Activated CD8-positive, alpha-beta memory T cell treated with anti-CD3 and anti-CD28 coated beads for 36 hours (primary cell): ENCODE results near the gene EXD2. TPM values are rescaled to one million over a fixed set of nuclear protein-coding genes. Genes with fewer than 3 reads are reported as not detected.
"Not testable (repeated sequence)": the region's sequence is repeated elsewhere in the genome, so short reads cannot be mapped to it uniquely, and the experiment has no call there.

Experiments
- CTCF ChIA-PET: fragments of 350-600 bp; sonication (Branson Sonifier 250); formaldehyde crosslinking; loops from one replicate; lab custom pipeline; 2021; ENCODE audit warnings: antibody characterized with exemption; lab: Charles Lee
- POLR2A ChIA-PET: fragments of 350-600 bp; sonication (Branson Sonifier 250); formaldehyde crosslinking; loops from one replicate; lab custom pipeline; 2021; ENCODE audit warnings: antibody characterized with exemption; lab: Charles Lee
- total RNA-seq, 2 experiments: library from RNA; stranded (reverse); gene quantifications; one replicate each; pipeline ENCODE4 v1.2.3, GENCODE V29; 2021

The EXD2 gene
- total RNA-seq, 2 experiments from 2014 or later: 10.9 to 12.2 TPM

- CTCF ChIA-PET: no interaction called here
- POLR2A ChIA-PET: no interaction called here
These were observed 9.8 kb upstream of the EXD2 start for GRCh38 chr14:69181491-69181890.

- CTCF ChIA-PET, POLR2A ChIA-PET: not testable (repeated sequence)
These were observed 8.7 kb upstream of the EXD2 start for GRCh38 chr14:69182580-69182979.

DNA sequence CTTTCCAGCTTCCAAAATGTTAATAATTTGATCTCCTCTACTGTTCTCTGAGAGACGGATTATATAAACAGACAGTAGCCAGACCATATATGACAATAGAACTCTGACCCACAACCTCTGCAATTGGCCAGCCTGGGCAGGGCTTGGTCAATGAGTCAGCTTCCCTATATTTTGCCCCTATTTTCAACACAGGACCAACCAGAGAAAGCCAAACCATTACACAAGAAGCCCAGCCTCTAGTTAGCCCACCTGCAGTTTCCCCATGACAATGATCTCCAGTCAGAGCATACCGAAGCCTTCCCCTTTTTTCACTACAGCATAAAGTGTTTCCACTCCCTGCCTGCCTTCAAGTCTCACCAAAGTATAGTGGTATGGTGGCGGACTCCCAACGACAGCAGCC lies 7.6 kb upstream of the EXD2 start:
- CTCF ChIA-PET: interaction anchor here (0.6 kb wide), 1 partner anchor 243 kb away, joined by 3 read pairs; no protein-coding TSS in a partner anchor
- POLR2A ChIA-PET: no interaction called here

- ChIA-PET POLR2A (interaction anchor here (1.1 kb wide), 1 partner anchor 208 kb away, joined by 3 read pairs; the partner anchor contains the start of genes ERH and SLC39A9), CTCF (no interaction called here)
These were observed 1.1 kb upstream of the EXD2 start for GRCh38 chr14:69190191-69190590.

- CTCF ChIA-PET: no interaction called here
- POLR2A ChIA-PET: no interaction called here
These were observed 2.4 kb downstream of the EXD2 start for GRCh38 chr14:69193721-69194120.

DNA sequence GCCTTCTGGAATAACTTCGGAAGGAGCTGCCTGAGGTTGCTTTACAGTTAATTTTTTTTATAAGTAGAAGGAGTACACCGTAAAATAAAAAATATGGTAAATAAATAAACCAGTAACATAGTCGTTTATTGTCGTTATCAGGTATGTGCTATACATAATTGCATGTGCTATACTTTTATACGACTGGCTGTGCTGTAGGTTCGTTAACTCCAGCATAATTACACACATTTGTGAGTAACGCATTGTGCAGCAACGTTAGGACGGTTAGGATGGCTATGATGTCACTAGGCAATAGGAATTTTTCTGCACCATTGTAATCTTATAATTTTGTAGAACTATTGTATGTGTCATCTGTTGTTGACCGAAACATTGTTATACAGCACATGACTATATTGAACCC lies 8.5 kb downstream of the EXD2 start:
- CTCF ChIA-PET: no interaction called here
- POLR2A ChIA-PET: no interaction called here

- POLR2A ChIA-PET: no interaction called here
- CTCF ChIA-PET: interaction anchor here (1.7 kb wide), 1 partner anchor 75 kb away, joined by 3 read pairs; no protein-coding TSS in a partner anchor
These were observed 13.5 kb downstream of the EXD2 start for GRCh38 chr14:69204753-69205152.

DNA sequence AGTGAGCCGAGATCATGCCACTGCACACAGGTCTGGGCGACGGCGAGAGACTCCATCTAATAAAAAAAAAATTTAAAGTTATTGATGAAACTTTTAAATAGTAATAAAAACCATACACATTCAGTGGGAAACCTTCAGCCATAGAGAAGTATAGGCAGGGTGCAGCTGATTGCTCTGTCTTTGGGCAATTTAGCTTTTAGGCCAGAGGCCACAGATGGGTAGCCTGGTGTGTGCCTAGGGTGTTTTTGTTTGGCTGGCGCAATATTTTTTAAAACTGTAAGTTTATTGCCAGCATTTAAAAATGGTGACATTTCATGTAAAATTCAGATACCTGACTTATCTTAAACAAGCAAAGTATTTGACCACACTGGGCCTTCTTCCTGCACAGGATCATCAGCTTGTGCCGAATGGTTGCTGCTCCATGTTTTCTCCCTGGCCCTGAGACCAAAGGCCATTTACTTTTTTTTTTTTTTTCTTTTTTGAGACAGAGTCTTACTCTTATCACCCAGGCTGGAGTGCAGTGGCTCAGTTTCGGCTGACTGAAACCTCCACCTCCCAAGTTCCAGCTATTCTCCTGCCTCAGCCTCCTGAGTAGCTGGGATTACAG lies 16.2 kb downstream of the EXD2 start:
- CTCF ChIA-PET: no interaction called here
- POLR2A ChIA-PET: no interaction called here

GRCh38 chr14:69208666-69209065 lies 17.4 kb downstream of the EXD2 start:
- ChIA-PET POLR2A (no interaction called here), CTCF (no interaction called here)

DNA sequence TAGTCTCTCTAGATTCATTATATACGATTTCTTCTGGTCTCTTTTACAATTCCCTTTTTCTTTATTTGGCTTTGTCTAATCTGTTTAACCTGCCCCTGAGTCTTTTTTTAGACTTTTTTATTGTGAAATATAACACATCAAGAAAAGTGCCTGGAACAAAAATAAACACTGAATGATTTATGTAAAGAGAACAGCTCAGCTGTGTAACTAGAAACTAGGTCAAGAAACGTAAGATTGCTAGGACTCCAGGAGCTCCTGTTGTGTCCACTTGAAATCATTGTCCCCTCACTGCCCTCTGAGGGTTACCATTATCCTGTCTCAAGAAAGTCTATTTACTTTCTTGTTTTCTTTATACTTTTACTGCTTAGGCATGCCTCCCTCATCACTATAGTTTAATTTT lies 23.1 kb downstream of the EXD2 start:
- POLR2A ChIA-PET: no interaction called here
- CTCF ChIA-PET: no interaction called here

DNA sequence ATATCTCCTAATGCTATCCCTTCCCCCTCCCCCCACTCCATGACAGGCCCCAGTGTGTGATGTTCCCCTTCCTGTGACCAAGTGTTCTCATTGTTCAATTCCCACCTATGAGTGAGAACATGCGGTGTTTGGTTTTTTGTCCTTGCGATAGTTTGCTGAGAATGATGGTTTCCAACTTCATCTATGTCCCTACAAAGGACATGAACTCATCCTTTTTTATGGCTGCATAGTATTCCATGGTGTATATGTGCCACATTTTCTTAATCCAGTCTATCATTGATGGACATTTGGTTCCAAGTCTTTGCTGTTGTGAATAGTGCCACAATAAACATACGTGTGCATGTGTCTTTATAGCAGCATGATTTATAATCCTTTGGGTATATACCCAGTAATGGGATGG lies 26.4 kb downstream of the EXD2 start:
- POLR2A ChIA-PET, CTCF ChIA-PET: not testable (repeated sequence)

GRCh38 chr14:69224946-69225345 lies 33.6 kb downstream of the EXD2 start:
- CTCF ChIA-PET: no interaction called here

DNA sequence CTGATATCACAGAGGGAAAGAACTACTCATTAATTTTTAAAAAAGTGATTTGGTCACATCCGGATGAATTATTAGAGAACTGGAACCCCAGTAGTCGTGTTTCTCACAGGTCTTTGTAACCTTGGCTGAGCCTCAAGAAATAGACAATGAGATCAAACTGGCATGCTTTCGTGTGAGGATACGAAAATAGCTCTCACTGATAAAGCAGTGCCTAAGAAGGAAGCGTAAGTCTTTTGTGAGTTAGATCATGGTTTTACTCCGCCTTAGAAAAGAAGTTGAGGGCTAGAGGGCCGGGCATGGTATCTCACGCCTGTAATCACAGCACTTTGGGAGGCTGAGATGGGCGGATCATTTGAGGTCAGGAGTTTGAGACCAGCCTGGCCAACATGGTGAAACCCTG lies 34.9 kb downstream of the EXD2 start:
- POLR2A ChIA-PET: no interaction called here
- CTCF ChIA-PET: no interaction called here

More at GRCh38 chr14:69224946-69225345, 33.6 kb downstream of the EXD2 start:
- POLR2A ChIA-PET: no interaction called here

DNA sequence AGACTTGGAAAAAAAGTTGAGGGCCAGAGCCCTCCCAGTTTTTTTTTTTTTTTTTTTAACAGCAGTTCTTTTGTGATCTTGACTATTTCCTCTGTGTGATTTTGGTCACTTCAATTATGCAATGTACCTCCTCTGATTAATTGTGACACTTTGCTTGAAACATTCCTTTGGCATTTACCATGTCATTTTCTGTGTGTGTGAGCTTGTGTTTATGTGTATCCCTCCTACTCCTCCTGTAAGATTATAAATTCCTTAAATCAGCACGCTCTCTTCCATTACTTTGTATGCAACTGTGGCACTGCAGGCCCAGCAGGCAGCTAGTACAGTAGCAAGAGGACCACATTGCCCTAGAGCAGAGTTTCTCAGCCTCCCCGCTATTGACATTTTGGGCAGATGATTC lies 35.4 kb downstream of the EXD2 start:
- POLR2A ChIA-PET: no interaction called here

DNA sequence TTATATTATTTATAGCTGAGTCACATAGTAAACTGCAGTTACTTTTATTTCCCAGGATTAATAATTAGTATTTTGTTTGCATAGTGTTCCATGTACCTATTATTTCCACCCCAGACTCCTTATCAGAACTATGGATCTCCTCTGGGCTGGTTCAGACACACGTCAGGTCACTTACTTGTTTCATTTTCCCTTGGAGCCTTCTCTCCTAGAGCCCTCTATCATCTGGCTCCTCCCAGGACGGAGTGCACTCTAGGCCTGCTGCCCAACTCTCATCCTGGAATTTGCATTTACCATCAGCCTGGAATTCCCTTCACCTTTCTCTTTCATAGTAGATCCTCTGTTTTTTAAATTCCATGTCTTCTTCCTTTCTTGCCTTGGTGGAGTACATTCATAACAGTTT lies 40.2 kb downstream of the EXD2 start:
- CTCF ChIA-PET: no interaction called here

More for the DNA sequence above, 35.4 kb downstream of the EXD2 start:
- CTCF ChIA-PET: no interaction called here

DNA sequence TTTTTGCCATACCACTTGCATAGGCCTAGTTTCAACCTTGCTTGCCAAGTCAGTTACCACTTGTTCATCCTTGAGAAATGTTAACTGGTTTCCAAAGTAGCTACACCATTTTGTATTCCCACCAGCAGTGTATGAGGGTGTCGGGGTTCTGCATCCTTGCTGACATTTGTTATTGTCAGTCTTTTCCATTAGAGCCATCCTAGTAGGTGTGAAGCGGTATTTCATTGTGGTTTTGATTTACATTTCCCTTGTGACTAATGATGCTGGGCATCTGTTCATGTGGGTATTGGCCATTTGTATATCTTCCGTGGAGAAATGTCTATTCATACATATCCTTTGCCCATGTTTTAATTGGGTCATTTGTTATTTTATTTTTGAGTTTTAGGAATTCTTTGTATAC lies 41.1 kb downstream of the EXD2 start:
- ChIA-PET CTCF (no interaction called here), POLR2A (no interaction called here)

More for the DNA sequence above, 40.2 kb downstream of the EXD2 start:
- POLR2A ChIA-PET: no interaction called here

DNA sequence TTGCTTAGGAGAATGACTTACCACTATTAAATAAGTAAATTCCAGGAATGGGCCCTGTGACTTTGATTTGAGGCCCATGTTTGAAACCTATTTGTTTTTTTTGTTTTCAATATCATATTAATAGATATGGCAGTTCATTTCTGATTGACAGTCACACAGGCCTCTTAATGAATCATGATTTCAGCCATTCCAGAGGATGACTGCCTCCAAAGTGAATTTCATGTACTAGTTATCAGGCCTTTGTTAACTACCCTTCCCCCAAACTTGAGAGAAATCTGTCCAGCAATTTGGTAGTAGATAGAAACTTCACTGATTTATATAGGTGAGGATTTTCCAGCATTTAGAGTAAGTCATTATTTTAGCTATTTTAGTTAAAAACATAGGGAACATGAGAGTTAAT lies 42.8 kb downstream of the EXD2 start:
- POLR2A ChIA-PET: no interaction called here
- CTCF ChIA-PET: no interaction called here

DNA sequence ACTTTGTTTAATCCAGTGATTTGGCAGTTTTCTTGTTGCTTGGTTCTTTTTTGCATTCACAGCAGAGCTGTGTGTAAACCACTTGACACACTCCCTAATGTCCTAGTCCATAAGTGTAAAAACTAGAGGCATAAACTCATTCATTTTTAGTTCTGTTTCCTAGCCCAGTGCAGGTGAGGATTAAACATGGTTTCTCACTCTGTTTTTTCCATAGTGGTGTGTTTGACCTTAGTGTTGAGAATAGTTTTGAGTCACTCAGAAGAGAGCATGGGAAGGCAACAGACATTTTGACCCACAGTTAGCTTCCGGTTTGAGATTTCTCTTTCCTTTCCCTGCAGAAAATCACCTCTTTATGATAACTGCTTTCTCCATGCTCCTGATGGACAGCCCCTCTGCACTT lies 44.4 kb downstream of the EXD2 start:
- CTCF ChIA-PET: interaction anchor here (0.6 kb wide), 1 partner anchor 374 kb away, joined by 4 read pairs; no protein-coding TSS in a partner anchor
- POLR2A ChIA-PET: no interaction called here

GRCh38 chr14:69237142-69237541 lies 45.8 kb downstream of the EXD2 start:
- CTCF ChIA-PET: interaction anchor here (1.2 kb wide), 1 partner anchor 24 kb away, joined by 3 read pairs; no protein-coding TSS in a partner anchor
- POLR2A ChIA-PET: no interaction called here

DNA sequence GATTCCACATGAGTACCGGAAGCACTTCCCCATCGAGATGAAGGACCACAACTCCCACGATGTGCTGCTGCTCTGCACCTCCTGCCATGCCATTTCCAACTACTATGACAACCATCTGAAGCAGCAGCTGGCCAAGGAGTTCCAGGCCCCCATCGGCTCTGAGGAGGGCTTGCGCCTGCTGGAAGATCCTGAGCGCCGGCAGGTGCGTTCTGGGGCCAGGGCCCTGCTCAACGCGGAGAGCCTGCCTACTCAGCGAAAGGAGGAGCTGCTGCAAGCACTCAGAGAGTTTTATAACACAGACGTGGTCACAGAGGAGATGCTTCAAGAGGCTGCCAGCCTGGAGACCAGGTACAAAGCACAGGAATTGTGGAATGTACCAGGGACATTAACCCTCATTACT lies 46.3 kb downstream of the EXD2 start:
- ChIA-PET CTCF (interaction anchor here (1.2 kb wide), 1 partner anchor 24 kb away, joined by 3 read pairs; no protein-coding TSS in a partner anchor), POLR2A (no interaction called here)

GRCh38 chr14:69238883-69239282 lies 47.6 kb downstream of the EXD2 start:
- POLR2A ChIA-PET: no interaction called here

More at GRCh38 chr14:69238883-69239282, 47.6 kb downstream of the EXD2 start:
- CTCF ChIA-PET: no interaction called here
